HCT116 (cell line): Measurements from ENCODE around the gene EMP1.

Experiments used
- CEBPB ChIP-seq: IDR thresholded peaks from 2 replicates; pipeline ENCODE4 v1.6.1; 2012; ENCODE audit warnings: low read depth
- EGR1 ChIP-seq: IDR thresholded peaks from 2 replicates; pipeline ENCODE4 v1.6.1; 2012; ENCODE audit warnings: low read depth
- ELF1 ChIP-seq: IDR thresholded peaks from 2 replicates; pipeline ENCODE4 v1.6.1; 2012; ENCODE audit warnings: low read depth, borderline replicate concordance
- EZH2phosphoT487 ChIP-seq: fragments of 200-600 bp; IDR thresholded peaks from 2 replicates; pipeline ENCODE4 v1.6.1; 2018; ENCODE audit warnings: antibody characterized with exemption, borderline replicate concordance
- FOSL1 ChIP-seq: IDR thresholded peaks from 2 replicates; pipeline ENCODE4 v1.6.1; 2012; ENCODE audit warnings: low read depth
- POLR2A ChIP-seq: IDR thresholded peaks from 2 replicates; pipeline ENCODE4 v1.7.0; 2011; ENCODE audit warnings: borderline replicate concordance; ENCODE audit not compliant: insufficient read depth, insufficient read length; ENCODE audit errors: extremely low read depth
- POLR2AphosphoS5 ChIP-seq: IDR thresholded peaks from 2 replicates; pipeline ENCODE4 v1.6.1; 2011; ENCODE audit warnings: mild to moderate bottlenecking, low read depth, low read length, moderate library complexity
- RAD21 ChIP-seq: IDR thresholded peaks from 2 replicates; pipeline ENCODE4 v1.6.1; 2012; ENCODE audit warnings: low read depth, mild to moderate bottlenecking
- SIN3A ChIP-seq: IDR thresholded peaks from 2 replicates; pipeline ENCODE4 v1.6.1; 2012; ENCODE audit warnings: low read depth
- SRF ChIP-seq: IDR thresholded peaks from 2 replicates; pipeline ENCODE4 v1.6.1; 2012; ENCODE audit warnings: low read depth
- YY1 ChIP-seq: IDR thresholded peaks from 2 replicates; pipeline ENCODE4 v1.6.1; 2011; ENCODE audit warnings: low read length, low read depth, moderate library complexity, mild to moderate bottlenecking; ENCODE audit not compliant: insufficient replicate concordance; ENCODE audit errors: extremely low read depth
- TF ChIP-seq, protein P1 (sequence below), 3 experiments: fragments of 200-600 bp in 1 of 3; sonication (generic) in 1 of 3; IDR thresholded peaks in 2 of 3; conservative IDR thresholded peaks in 1 of 3; 2 replicates each; pipeline ENCODE4 v1.5.1; 2012 to 2017; ENCODE audit warnings: low read depth in 2 of 3, low read length in 2 of 3, antibody characterized with exemption in 1 of 3, borderline replicate concordance in 1 of 3, control low read depth in 1 of 3, mild to moderate bottlenecking in 1 of 3, mixed read lengths in 1 of 3, mixed run types in 1 of 3, moderate library complexity in 1 of 3; ENCODE audit not compliant: insufficient read depth in 1 of 3
- TF ChIP-seq, protein P2 (sequence below): IDR thresholded peaks from 2 replicates; pipeline ENCODE4 v1.6.1; 2011; ENCODE audit warnings: mild to moderate bottlenecking, low read length, moderate library complexity; ENCODE audit not compliant: insufficient replicate concordance; ENCODE audit errors: extremely low read depth
- TF ChIP-seq, protein P3 (sequence below): IDR thresholded peaks from 2 replicates; pipeline ENCODE4 v1.6.1; 2012

DNA sequence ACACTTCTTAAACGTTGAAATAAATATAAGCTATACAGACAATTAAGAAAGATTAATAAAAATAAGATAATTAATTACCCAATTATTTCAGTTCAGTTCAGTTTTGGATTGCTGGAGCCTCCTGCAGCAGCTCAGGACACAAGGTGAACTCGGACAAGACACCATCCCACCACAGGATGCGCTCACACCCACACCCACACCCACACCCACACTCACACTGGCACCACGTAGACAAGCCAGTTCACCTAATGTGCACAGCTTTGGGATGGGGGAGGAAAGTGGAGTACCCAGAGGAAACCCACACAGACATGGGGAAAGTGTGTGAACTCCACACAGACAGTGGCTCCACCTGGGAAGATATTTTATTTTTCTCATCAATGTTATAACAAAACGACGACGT, 32.1 kb downstream of the EMP1 start:
- no peak for TF ChIP-seq SRF
- TF ChIP-seq, protein P1, sequence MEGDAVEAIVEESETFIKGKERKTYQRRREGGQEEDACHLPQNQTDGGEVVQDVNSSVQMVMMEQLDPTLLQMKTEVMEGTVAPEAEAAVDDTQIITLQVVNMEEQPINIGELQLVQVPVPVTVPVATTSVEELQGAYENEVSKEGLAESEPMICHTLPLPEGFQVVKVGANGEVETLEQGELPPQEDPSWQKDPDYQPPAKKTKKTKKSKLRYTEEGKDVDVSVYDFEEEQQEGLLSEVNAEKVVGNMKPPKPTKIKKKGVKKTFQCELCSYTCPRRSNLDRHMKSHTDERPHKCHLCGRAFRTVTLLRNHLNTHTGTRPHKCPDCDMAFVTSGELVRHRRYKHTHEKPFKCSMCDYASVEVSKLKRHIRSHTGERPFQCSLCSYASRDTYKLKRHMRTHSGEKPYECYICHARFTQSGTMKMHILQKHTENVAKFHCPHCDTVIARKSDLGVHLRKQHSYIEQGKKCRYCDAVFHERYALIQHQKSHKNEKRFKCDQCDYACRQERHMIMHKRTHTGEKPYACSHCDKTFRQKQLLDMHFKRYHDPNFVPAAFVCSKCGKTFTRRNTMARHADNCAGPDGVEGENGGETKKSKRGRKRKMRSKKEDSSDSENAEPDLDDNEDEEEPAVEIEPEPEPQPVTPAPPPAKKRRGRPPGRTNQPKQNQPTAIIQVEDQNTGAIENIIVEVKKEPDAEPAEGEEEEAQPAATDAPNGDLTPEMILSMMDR (IDR thresholded peaks at IDR 0.05 in 2 of 3, conservative IDR thresholded peaks at IDR 0.05 in 1 of 3; ENCODE audit: borderline replicate concordance in 1 of 3, insufficient read depth in 1 of 3, low read depth in 2 of 3, low read length in 2 of 3), result no peak
- TF ChIP-seq SIN3A, result no peak
- no peak for TF ChIP-seq POLR2A
- TF ChIP-seq ELF1, result no peak
- no peak for TF ChIP-seq FOSL1
- TF ChIP-seq CEBPB, result no peak
- TF ChIP-seq, protein P2, sequence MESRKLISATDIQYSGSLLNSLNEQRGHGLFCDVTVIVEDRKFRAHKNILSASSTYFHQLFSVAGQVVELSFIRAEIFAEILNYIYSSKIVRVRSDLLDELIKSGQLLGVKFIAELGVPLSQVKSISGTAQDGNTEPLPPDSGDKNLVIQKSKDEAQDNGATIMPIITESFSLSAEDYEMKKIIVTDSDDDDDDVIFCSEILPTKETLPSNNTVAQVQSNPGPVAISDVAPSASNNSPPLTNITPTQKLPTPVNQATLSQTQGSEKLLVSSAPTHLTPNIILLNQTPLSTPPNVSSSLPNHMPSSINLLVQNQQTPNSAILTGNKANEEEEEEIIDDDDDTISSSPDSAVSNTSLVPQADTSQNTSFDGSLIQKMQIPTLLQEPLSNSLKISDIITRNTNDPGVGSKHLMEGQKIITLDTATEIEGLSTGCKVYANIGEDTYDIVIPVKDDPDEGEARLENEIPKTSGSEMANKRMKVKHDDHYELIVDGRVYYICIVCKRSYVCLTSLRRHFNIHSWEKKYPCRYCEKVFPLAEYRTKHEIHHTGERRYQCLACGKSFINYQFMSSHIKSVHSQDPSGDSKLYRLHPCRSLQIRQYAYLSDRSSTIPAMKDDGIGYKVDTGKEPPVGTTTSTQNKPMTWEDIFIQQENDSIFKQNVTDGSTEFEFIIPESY, result no peak
- TF ChIP-seq EZH2phosphoT487, result no peak
- TF ChIP-seq POLR2AphosphoS5, result no peak
- no peak for TF ChIP-seq YY1
- no peak for TF ChIP-seq EGR1
- TF ChIP-seq RAD21, result no peak
- TF ChIP-seq, protein P3, sequence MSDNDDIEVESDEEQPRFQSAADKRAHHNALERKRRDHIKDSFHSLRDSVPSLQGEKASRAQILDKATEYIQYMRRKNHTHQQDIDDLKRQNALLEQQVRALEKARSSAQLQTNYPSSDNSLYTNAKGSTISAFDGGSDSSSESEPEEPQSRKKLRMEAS, result no peak
